ENCODE measurements around the gene LARP4B. TPM values are rescaled to one million over a fixed set of nuclear protein-coding genes. Genes with fewer than 3 reads are reported as not detected.

LARP4B gene
- total RNA-seq, 1 experiment from 2014 or later, result 122 TPM

DNA sequence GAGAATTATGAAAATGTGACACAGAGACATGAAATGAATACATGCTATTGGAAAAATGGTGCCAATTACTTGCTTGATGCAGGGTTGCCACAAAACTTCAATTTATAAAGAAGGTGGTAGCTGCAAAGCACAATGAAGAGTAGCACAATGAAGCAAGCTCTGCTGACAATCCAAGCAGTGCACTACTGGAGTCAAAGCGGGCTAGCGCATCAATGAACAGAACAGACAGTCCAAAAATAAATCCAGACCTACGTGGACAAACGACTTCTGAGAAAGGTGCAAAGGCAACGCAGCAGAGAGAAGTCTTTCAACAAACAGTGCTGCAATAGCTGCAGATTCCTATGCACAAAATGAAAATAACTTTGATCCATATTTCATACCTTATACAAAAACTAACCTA, 75.8 kb downstream of the LARP4B start:
- no peak for ATAC-seq
- no peak for DNase-seq (ENCODE audit: low read depth, low spot score)
- RAD21 ChIA-PET (ENCODE audit: low non-redundant PET in 1 of 2, low total read pairs in 2 of 2, uncharacterized antibody in 2 of 2, unreplicated experiment in 2 of 2), result no interaction called here
- peaks cover 10 to 50% of the 10 kb centered on the region in 2 experiments; a peak in 3 of 4 replicates for H3K36me3 ChIP-seq (ENCODE audit: control insufficient read depth in 1 of 2, insufficient read depth in 2 of 2, low read length in 2 of 2)
- peaks cover 8% of the 10 kb centered on the region; the same call in 1 of the 2 replicates for H4K20me1 ChIP-seq (ENCODE audit: insufficient read depth)
- H3K27ac ChIP-seq (ENCODE audit: low read depth, low read length), result no peak overlapping the region
- no peak for TF ChIP-seq ZBTB33 (IDR thresholded peaks at IDR 0.05; ENCODE audit: extremely low read depth, insufficient replicate concordance, low read length)
- no peak for TF ChIP-seq EZH2 (IDR thresholded peaks at IDR 0.05)
- no peak for TF ChIP-seq FOSL1 (IDR thresholded peaks at IDR 0.05; ENCODE audit: low read depth)
- TF ChIP-seq JUND (IDR thresholded peaks at IDR 0.05), result no peak
- no peak for TF ChIP-seq CEBPB (IDR thresholded peaks at IDR 0.05; ENCODE audit: low read depth)
- TF ChIP-seq POLR2AphosphoS5 (IDR thresholded peaks at IDR 0.05; ENCODE audit: low read depth, low read length), result no peak
- TF ChIP-seq, protein P1, sequence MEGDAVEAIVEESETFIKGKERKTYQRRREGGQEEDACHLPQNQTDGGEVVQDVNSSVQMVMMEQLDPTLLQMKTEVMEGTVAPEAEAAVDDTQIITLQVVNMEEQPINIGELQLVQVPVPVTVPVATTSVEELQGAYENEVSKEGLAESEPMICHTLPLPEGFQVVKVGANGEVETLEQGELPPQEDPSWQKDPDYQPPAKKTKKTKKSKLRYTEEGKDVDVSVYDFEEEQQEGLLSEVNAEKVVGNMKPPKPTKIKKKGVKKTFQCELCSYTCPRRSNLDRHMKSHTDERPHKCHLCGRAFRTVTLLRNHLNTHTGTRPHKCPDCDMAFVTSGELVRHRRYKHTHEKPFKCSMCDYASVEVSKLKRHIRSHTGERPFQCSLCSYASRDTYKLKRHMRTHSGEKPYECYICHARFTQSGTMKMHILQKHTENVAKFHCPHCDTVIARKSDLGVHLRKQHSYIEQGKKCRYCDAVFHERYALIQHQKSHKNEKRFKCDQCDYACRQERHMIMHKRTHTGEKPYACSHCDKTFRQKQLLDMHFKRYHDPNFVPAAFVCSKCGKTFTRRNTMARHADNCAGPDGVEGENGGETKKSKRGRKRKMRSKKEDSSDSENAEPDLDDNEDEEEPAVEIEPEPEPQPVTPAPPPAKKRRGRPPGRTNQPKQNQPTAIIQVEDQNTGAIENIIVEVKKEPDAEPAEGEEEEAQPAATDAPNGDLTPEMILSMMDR (IDR thresholded peaks at IDR 0.05 in 2 of 3, conservative IDR thresholded peaks at IDR 0.05 in 1 of 3; ENCODE audit: borderline replicate concordance in 1 of 3, insufficient read depth in 1 of 3, low read depth in 2 of 3, low read length in 2 of 3), result no peak
- TF ChIP-seq, protein P2, sequence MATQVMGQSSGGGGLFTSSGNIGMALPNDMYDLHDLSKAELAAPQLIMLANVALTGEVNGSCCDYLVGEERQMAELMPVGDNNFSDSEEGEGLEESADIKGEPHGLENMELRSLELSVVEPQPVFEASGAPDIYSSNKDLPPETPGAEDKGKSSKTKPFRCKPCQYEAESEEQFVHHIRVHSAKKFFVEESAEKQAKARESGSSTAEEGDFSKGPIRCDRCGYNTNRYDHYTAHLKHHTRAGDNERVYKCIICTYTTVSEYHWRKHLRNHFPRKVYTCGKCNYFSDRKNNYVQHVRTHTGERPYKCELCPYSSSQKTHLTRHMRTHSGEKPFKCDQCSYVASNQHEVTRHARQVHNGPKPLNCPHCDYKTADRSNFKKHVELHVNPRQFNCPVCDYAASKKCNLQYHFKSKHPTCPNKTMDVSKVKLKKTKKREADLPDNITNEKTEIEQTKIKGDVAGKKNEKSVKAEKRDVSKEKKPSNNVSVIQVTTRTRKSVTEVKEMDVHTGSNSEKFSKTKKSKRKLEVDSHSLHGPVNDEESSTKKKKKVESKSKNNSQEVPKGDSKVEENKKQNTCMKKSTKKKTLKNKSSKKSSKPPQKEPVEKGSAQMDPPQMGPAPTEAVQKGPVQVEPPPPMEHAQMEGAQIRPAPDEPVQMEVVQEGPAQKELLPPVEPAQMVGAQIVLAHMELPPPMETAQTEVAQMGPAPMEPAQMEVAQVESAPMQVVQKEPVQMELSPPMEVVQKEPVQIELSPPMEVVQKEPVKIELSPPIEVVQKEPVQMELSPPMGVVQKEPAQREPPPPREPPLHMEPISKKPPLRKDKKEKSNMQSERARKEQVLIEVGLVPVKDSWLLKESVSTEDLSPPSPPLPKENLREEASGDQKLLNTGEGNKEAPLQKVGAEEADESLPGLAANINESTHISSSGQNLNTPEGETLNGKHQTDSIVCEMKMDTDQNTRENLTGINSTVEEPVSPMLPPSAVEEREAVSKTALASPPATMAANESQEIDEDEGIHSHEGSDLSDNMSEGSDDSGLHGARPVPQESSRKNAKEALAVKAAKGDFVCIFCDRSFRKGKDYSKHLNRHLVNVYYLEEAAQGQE (IDR thresholded peaks at IDR 0.05; ENCODE audit: low read depth), result no peak
- no peak for TF ChIP-seq YY1 (IDR thresholded peaks at IDR 0.05; ENCODE audit: extremely low read depth, insufficient replicate concordance, low read depth, low read length)
- TF ChIP-seq POLR2A (IDR thresholded peaks at IDR 0.05; ENCODE audit: borderline replicate concordance, extremely low read depth, insufficient read depth, insufficient read length), result no peak
- no peak for TF ChIP-seq TCF7L2 (IDR thresholded peaks at IDR 0.05; ENCODE audit: borderline replicate concordance, extremely low read depth, insufficient read depth, insufficient read length)
- no peak for TF ChIP-seq ELF1 (IDR thresholded peaks at IDR 0.05; ENCODE audit: borderline replicate concordance, low read depth)
- TF ChIP-seq SRF (IDR thresholded peaks at IDR 0.05; ENCODE audit: low read depth), result no peak
- TF ChIP-seq EGR1 (IDR thresholded peaks at IDR 0.05; ENCODE audit: low read depth), result no peak
- H3K9me2 ChIP-seq (ENCODE audit: insufficient read depth), result no peaks in the 10 kb centered on the region
- peaks cover 99% of the 10 kb centered on the region for H3K79me2 ChIP-seq (ENCODE audit: insufficient read depth, low read length)
- H3K9me3 ChIP-seq (ENCODE audit: control insufficient read depth in 1 of 2, insufficient read depth in 1 of 2, low read depth in 1 of 2, low read length in 2 of 2), result no peaks in the 10 kb centered on the region
- H3K4me2 ChIP-seq (ENCODE audit: low read length), result no peak overlapping the region
- H3K4me3 ChIP-seq (replicated peaks in 1 of 2; ENCODE audit: low read depth in 1 of 2, low read length in 2 of 2), result no peak overlapping the region
- CTCF ChIA-PET, result no interaction called here
- H2AFZ ChIP-seq (ENCODE audit: low read depth, low read length, poor library complexity, severe bottlenecking), result no peak overlapping the region
- intact Hi-C loops (cut with micrococcal nuclease), result no loop called here
- H3K27me3 ChIP-seq (ENCODE audit: insufficient read depth, low read length), result no peaks in the 10 kb centered on the region
- POLR2A ChIA-PET, result no interaction called here
- no TSS peak for BruUV-seq (replicated peaks)
- H3K9ac ChIP-seq (ENCODE audit: low read length), result no peak overlapping the region
- no peaks in the 10 kb centered on the region for H3K4me1 ChIP-seq (ENCODE audit: control insufficient read depth in 1 of 2, insufficient read depth in 2 of 2, low read length in 2 of 2)

Data from HCT116 (cell line).